Coronary artery (tissue), 2 donors: ENCODE data around the gene NKX6-1.

Experiments
- DNase-seq: peaks from one replicate; pipeline ENCODE4 v3.0.0-alpha.2; 2017; ENCODE audit warnings: low spot score
- H3K27ac ChIP-seq, 2 donors: fragments of 200-600 bp; sonication (generic); one replicate each; pipeline ENCODE4 v1.5.1; 2016 to 2019
- H3K4me3 ChIP-seq: fragments of 200-600 bp; sonication (generic); 2 replicates; pipeline ENCODE4 v1.5.1; 2016; ENCODE audit warnings: mild to moderate bottlenecking, moderate library complexity
- CTCF ChIP-seq: fragments of 200-600 bp; sonication (generic); IDR thresholded peaks from one replicate; pipeline ENCODE4 v1.5.1; 2019; ENCODE audit warnings: antibody characterized with exemption

The NKX6-1 gene

GRCh38 chr4:84499624-84499982 lies 511 bp upstream of the NKX6-1 start:
- DNase-seq = no peak
- no peak overlapping the region for H3K27ac ChIP-seq
- no peak for TF ChIP-seq CTCF
- H3K4me3 ChIP-seq = peak overlapping the region; percentile 68

- H3K27ac ChIP-seq = no peak overlapping the region
- peak overlapping the region; percentile 68 for H3K4me3 ChIP-seq
- no peak for TF ChIP-seq CTCF
- DNase-seq = no peak
Observed at GRCh38 chr4:84498203-84498934, 723 bp downstream of the NKX6-1 start.

- DNase-seq = no peak
- TF ChIP-seq CTCF = no peak
- Histone ChIP-seq H3K4me3 (peak overlapping the region; percentile 68), H3K27ac (no peak overlapping the region)
Observed at GRCh38 chr4:84497504-84498202, 1.4 kb downstream of the NKX6-1 start.

GRCh38 chr4:84496706-84497503 lies 2.2 kb downstream of the NKX6-1 start:
- no peak for TF ChIP-seq CTCF
- Histone ChIP-seq H3K27ac (no peak overlapping the region), H3K4me3 (peak overlapping the region; percentile 68)
- no peak for DNase-seq

- no peak for DNase-seq
- Histone ChIP-seq H3K4me3 (peak overlapping the region; percentile 68), H3K27ac (no peak overlapping the region)
- no peak for TF ChIP-seq CTCF
Observed at GRCh38 chr4:84496331-84496705, 2.8 kb downstream of the NKX6-1 start.

- TF ChIP-seq CTCF = no peak
- DNase-seq = no peak
- H3K4me3 ChIP-seq = no peak overlapping the region
- no peak overlapping the region for H3K27ac ChIP-seq
Observed at GRCh38 chr4:84495794-84496261, 3.3 kb downstream of the NKX6-1 start.
